Measurements from ENCODE around the gene CPA4. TPM values are rescaled to one million over a fixed set of nuclear protein-coding genes. Genes with fewer than 3 reads are reported as not detected.
"Not testable (repeated sequence)": the region's sequence is repeated elsewhere in the genome, so short reads cannot be mapped to it uniquely, and the experiment has no call there.

CPA4 gene
- polyA plus RNA-seq, 1 donor: 0.55 TPM

GRCh38 chr7:130301501-130302020 is 8.6 kb downstream of the CPA4 start:
- DNase-seq: peak; percentile 64

DNA sequence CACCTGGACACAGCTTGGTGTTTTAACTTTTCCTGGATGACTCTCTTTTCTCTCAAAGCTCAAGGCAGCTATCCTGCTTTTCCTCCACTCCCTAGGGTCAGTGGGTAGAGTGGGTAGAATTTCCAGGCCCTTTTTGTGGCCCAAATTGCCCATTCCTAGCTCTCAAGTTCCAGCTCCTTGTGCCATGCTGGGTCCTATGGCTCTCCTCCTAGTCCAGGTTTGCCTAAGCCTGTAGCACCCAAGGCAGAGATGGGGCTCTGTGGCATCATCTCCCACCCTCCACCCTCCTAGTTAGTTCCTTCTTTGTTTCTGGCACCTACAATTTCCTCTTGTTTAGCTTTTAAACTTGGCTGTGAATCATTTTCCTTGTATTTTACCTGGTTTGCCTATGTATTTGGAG is 9.7 kb downstream of the CPA4 start:
- no peak for DNase-seq

DNA sequence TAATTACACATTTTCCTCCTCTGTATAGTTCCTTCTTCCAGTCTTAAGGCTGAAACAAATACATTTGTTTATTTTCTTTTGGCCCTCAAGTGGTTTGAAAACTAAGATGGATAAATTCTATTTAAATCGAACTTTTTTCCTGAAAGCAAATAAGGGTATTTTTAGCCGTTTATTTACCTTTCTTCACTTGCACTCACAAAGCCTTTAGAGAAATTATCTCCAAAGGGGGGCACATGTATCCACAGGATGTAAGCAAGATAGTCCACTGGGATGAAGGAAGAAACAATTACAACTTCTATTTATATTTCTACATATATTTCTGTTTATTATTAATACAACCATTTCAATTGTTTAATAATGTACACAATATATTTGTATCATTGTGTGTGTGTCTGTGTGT is 10.2 kb downstream of the CPA4 start:
- DNase-seq: no peak

GRCh38 chr7:130303551-130303950 is 10.6 kb downstream of the CPA4 start:
- no peak for DNase-seq

DNA sequence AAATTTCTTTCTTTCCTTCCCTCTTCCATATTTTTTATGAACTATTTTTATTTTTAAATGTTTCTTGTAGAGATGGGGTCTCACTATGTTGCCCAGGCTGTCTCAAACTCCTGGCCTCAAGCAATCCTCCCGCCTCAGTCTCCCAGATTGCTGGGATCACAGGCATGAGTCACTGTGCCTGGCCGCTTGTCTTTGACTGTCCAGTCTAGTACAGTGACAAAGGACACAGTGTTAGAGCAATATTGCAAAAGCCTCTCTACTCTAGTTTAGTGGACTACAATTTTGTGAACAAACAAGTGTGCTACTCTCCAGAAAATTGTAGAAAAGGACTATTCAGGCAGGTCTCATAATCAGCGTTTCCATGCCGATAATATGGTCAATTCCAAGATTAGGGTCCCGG is 11.0 kb downstream of the CPA4 start:
- DNase-seq: no peak

GRCh38 chr7:130304878-130305277 is 11.9 kb downstream of the CPA4 start:
- no peak for DNase-seq

DNA sequence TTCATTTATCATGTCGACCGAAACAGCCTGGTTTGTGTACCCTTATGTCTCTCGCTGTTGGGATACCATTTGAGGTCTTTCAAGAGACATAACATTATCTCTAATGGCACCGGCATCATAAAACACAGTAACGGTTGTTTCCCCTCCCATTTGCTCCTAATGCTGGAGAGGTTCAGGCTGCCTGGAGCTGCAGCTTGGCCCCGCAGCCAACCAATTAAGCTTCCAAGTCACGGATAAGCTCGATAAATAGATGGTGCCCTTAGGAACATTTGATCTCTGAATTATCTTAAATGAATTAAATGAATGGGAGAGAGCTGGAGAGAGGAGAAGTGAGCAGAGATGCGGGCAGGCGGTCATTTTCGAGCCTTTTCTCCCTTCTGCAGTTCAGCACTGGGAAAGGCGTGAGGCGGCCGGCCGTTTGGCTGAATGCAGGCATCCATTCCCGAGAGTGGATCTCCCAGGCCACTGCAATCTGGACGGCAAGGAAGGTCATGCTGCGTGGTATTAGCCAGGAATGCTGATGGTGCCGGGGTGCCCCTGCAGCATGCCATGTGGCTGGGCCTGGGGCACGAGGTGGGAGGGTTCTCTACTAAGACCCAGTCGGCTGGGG is 12.6 kb downstream of the CPA4 start:
- DNase-seq: no peak

DNA sequence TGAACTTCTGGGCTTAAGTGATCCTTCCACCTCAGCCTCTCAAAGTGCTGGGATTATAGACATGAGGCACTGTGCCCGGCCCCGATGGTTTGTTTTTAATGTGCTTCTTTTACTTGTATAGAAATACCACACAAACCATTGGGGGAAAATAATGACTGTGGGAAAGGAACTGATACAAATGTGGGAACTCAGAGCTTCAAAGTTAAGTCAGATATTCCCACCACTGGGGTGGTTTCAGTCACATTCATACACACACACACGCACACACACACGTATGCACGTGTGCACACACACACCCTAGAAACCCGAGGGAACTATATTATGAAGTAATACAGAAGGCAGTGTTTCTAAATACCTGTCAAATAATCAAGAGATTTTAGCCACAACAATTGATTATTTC is 17.0 kb downstream of the CPA4 start:
- no peak for DNase-seq

GRCh38 chr7:130314305-130314704 is 21.3 kb downstream of the CPA4 start:
- DNase-seq: no peak

DNA sequence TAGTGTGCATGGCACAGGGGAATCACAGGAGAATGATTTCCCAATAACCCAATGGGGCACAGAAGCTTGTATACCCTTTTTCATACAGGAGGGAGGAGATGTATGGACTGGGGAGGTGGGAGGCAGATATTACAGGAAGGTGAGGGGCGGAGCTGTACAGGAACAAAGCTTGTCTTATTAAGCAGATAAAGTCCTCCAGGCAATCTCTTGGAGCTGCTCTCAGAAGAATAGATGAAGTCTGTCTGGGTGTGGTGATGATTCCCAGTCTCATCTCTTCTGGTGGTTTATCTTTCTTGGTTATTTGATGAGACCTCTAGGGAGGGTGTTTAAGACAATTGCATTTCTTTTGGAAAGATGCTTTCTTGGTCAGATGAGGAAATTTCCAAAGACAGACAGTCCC is 26.6 kb downstream of the CPA4 start:
- no peak for DNase-seq

- not testable (repeated sequence) for DNase-seq
Measured at GRCh38 chr7:130321542-130322229, 28.7 kb downstream of the CPA4 start.

- DNase-seq: no peak
Measured at GRCh38 chr7:130322615-130323014, 29.7 kb downstream of the CPA4 start.

DNA sequence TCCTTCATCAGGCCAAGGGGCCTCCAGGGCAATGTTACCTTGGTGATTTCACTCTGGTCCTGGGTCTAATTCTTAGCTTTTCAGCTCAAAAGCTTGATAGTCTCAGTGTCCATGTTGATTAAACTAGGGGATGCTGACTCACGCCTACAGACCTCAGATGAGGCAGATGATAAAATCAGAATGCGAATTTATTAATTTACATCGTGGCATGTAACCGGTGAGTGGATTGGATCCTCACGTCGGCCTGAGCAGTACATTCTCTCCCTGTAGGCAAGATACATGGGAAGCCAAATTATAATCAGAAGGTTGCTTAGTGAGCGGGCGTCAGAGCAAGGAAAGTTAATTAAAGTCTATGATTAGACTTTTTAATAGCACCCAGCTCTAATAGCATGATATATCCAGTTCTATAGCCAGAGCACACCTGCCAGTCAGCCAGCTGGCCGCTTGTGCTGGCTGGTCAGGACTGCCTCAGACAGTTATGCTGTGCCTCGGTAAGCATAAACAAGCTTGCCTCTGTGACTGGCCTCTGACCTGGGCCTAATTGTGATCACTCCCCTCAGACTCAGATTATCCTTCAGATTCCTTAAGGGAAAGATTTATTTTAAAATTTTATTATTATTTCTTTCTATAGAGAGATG is 31.5 kb downstream of the CPA4 start:
- no peak for DNase-seq

- DNase-seq: no peak
Measured at GRCh38 chr7:130329681-130330080, 36.7 kb downstream of the CPA4 start.

DNA sequence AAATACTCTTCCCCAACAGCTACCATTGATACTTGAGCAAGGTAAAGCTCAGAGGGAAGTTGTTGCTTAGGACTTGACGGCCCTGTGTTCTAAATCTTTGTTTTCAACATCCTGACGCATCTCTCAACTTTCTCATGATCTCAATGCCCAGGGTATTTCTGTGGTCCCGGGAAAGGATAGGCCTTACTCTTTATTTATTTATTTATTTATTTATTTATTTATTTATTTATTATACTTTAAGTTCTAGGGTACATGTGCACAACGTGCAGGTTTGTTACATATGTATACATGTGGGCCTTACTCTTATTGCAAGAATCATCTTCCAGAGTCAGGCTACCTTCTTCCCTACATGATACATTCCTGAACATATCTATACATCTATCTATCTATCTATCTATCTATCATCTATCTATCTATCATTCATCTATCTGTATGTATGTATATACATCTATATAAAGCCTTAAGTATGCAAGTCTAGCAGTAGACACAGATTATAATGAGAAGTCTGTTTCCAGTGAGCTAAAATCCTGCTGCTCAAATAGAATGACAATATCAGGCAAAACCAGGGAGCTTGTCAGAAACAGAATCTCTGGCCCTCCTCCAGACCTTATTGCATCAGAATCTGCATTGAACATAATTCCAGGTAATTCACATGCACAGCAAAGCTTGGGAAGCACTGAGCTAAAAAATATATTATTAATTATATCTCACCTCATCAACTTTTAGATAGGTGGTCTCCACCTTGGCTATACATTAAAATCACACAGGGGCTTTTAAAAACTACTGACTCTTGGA is 39.5 kb downstream of the CPA4 start:
- no peak for DNase-seq

DNA sequence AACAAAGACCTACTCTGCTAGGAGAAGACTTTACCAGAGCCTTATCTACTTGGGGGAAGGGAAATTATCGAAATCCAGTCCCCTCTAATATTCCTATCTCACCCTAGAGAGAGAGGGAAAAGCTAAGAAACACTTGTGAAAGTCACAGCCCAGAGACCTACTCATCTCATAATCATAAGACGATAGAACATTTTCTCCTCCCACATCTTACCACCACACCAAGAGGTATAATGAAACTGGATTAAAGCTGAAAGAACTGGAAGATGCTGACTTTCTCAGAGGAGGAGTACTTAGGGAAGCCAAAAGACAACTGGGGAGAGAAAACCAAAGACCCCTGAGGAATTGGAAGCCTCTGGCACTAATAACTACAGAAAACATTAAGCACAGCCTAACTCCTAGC is 40.9 kb downstream of the CPA4 start:
- no peak for DNase-seq

DNA sequence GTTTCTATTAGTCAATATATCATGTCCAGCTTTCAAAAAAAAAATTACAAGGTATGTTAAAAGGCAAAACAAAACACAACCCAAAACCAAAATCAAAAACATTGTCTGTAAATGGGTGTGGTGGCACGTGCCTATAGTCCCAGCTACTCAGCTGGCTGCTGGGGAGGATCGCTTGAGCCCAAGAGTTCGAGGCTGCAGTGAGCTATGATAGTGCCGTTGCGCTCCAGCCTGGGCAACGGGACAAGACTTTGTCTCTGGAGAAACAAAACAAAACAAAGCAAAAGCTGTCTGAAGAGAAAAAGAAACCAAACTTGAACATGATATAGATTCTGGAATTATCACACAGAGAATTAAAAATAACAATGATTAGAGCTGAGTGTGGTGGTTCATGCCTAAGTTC is 41.3 kb downstream of the CPA4 start:
- no peak for DNase-seq

GRCh38 chr7:130337410-130337971 is 44.5 kb downstream of the CPA4 start:
- no peak for DNase-seq

DNA sequence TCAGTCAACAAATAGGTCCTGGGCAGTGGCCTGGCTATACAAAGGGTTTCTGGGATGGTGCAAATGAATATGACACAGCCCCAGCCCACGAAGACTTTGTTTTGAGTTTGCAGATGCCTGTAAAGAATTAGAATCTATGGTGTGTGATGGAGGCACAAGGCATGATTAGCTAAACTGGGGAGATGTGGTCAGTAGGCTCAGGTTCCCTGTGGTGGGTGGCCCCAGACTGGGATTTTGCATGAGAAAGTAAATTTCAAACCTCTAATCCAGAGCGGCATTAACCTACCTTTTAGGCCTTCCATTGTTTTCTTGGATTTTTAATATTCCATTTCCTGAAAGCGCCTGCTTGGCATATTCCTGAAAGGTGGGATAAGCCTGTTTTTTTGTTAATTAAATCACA is 45.3 kb downstream of the CPA4 start:
- DNase-seq: no peak

DNA sequence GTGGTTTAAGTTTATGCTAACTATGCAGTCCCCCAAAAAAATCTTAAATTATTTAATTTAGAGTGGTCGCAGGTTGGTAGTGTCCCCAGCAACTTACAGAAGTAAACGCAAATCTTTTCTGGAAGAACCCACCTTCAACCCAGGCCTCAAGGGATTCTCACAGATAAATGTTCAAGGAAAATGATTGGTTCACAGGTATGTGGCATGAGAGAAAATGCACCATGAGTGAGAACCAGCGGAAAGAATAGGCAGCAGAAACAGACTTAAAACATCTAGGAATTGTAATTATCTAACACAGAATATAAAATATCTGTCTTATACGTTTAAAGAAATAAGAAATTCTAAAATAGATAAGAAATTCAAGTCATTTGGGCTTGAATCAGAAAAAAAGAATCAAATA is 48.9 kb downstream of the CPA4 start:
- DNase-seq: no peak

DNA sequence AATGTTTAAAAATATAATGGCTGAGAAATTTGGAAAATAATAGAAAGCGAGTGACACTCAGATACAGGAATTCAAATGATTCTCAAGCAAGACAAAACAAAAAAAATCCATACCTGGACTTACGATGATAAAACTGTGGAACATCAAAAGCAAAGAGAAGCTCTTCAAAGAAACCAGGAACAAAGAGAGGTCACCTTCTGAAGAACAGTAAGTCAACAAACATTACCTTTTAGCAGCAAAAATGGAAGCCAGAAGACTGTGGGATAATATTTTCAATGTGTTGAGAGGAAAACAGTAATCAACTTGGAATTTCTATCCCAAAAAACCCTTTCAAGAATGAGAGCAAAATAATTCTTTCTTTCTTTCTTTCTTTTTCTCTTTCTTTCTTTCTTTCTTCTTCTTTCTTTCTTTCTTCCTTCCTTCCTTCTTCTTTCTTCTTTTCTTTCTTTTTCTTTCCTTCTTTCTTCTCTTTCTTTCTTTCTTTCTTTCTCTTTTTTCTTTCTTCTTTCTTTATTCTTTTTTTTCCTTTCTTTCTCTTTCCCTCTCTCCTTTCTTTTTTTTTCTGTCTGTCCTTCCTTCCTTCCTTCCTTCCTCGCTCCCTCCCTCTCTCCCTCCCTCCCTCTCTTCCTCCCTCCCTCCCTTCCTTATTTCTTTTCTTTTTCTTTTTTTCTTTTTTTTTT is 49.9 kb downstream of the CPA4 start:
- no peak for DNase-seq
